ENCODE results near the gene DAP3.
A peak's percentile ranks its signal among the peaks of the same experiment; 100 is the strongest.
"Not testable (repeated sequence)": the region's sequence is repeated elsewhere in the genome, so short reads cannot be mapped to it uniquely, and the experiment has no call there.

DAP3 gene

GRCh38 chr1:155689081-155689607, at the start of gene DAP3:
Gene DAP3 (plus strand): TSS chr1:155689091. CDS start chr1:155709780, 20,689 bp downstream.
- not testable (repeated sequence) for ATAC-seq, H3K27me3 Mint-ChIP-seq, H3K9me3 Mint-ChIP-seq
- H3K27ac Mint-ChIP-seq = peak within 1 kb of the TSS; percentile 97
- H3K4me3 Mint-ChIP-seq = peak within 1 kb of the TSS; percentile 96
- H3K4me1 Mint-ChIP-seq = peaks cover 66% of the 10 kb centered on the region
- H3K36me3 Mint-ChIP-seq = peaks cover 33% of the 10 kb centered on the region

- H3K4me1 Mint-ChIP-seq = peaks cover 21% of the 10 kb centered on the region
- H3K27me3 Mint-ChIP-seq = no peaks in the 10 kb centered on the region
- ATAC-seq = no peak
- H3K36me3 Mint-ChIP-seq = no peaks in the 10 kb centered on the region
- H3K27ac Mint-ChIP-seq = no peak overlapping the region
- peaks cover 9% of the 10 kb centered on the region for H3K9me3 Mint-ChIP-seq
- H3K4me3 Mint-ChIP-seq = no peak overlapping the region
These were observed 48.5 kb upstream of the DAP3 start for GRCh38 chr1:155640367-155640766.

- not testable (repeated sequence) for H3K4me1 Mint-ChIP-seq, ATAC-seq, H3K9me3 Mint-ChIP-seq, H3K4me3 Mint-ChIP-seq, H3K27me3 Mint-ChIP-seq, H3K36me3 Mint-ChIP-seq, H3K27ac Mint-ChIP-seq
These were observed 46.2 kb upstream of the DAP3 start for GRCh38 chr1:155642559-155643180.

- Mint-ChIP-seq H3K9me3 (peaks cover 9% of the 10 kb centered on the region), H3K36me3 (no peaks in the 10 kb centered on the region), H3K27ac (no peak overlapping the region), H3K4me3 (no peak overlapping the region), H3K4me1 (peaks cover 10% of the 10 kb centered on the region), H3K27me3 (no peaks in the 10 kb centered on the region)
- ATAC-seq = no peak
These were observed 45.7 kb upstream of the DAP3 start for GRCh38 chr1:155643230-155643629.

- no peaks in the 10 kb centered on the region for H3K27me3 Mint-ChIP-seq
- peaks cover 23% of the 10 kb centered on the region for H3K4me1 Mint-ChIP-seq
- H3K4me3 Mint-ChIP-seq = no peak overlapping the region
- no peak overlapping the region for H3K27ac Mint-ChIP-seq
- ATAC-seq = no peak
- no peaks in the 10 kb centered on the region for H3K36me3 Mint-ChIP-seq
- H3K9me3 Mint-ChIP-seq = peaks cover 10% of the 10 kb centered on the region
These were observed 43.8 kb upstream of the DAP3 start for GRCh38 chr1:155645034-155645598.

- peaks cover 11% of the 10 kb centered on the region for H3K9me3 Mint-ChIP-seq
- H3K4me1 Mint-ChIP-seq = peaks cover 25% of the 10 kb centered on the region
- no peak overlapping the region for H3K4me3 Mint-ChIP-seq
- no peaks in the 10 kb centered on the region for H3K27me3 Mint-ChIP-seq
- no peak overlapping the region for H3K27ac Mint-ChIP-seq
- H3K36me3 Mint-ChIP-seq = no peaks in the 10 kb centered on the region
- ATAC-seq = no peak
These were observed 43.2 kb upstream of the DAP3 start for GRCh38 chr1:155645648-155646047.

GRCh38 chr1:155646307-155646706, 42.6 kb upstream of the DAP3 start:
- H3K27ac Mint-ChIP-seq = no peak overlapping the region
- ATAC-seq = no peak
- peaks cover 11% of the 10 kb centered on the region for H3K9me3 Mint-ChIP-seq
- H3K27me3 Mint-ChIP-seq = no peaks in the 10 kb centered on the region
- no peak overlapping the region for H3K4me3 Mint-ChIP-seq
- no peaks in the 10 kb centered on the region for H3K36me3 Mint-ChIP-seq
- H3K4me1 Mint-ChIP-seq = peaks cover 25% of the 10 kb centered on the region

GRCh38 chr1:155648207-155649147, 40.4 kb upstream of the DAP3 start:
- Mint-ChIP-seq H3K9me3 (peaks cover 2% of the 10 kb centered on the region), H3K27me3 (no peaks in the 10 kb centered on the region), H3K4me1 (peaks cover 25% of the 10 kb centered on the region), H3K4me3 (no peak overlapping the region), H3K36me3 (no peaks in the 10 kb centered on the region), H3K27ac (no peak overlapping the region)
- no peak for ATAC-seq

GRCh38 chr1:155649676-155650075, 39.2 kb upstream of the DAP3 start:
- Mint-ChIP-seq H3K9me3 (peaks cover 2% of the 10 kb centered on the region), H3K4me3 (no peak overlapping the region), H3K27ac (no peak overlapping the region), H3K27me3 (no peaks in the 10 kb centered on the region), H3K36me3 (no peaks in the 10 kb centered on the region), H3K4me1 (peaks cover 25% of the 10 kb centered on the region)
- ATAC-seq = no peak

- no peak for ATAC-seq
- Mint-ChIP-seq H3K9me3 (peaks cover 2% of the 10 kb centered on the region), H3K36me3 (no peaks in the 10 kb centered on the region), H3K4me3 (no peak overlapping the region), H3K27me3 (no peaks in the 10 kb centered on the region), H3K27ac (no peak overlapping the region), H3K4me1 (peaks cover 25% of the 10 kb centered on the region)
These were observed 38.6 kb upstream of the DAP3 start for GRCh38 chr1:155650231-155650757.

- H3K9me3 Mint-ChIP-seq = peaks cover 2% of the 10 kb centered on the region
- no peaks in the 10 kb centered on the region for H3K36me3 Mint-ChIP-seq
- no peak for ATAC-seq
- H3K27ac Mint-ChIP-seq = no peak overlapping the region
- peaks cover 16% of the 10 kb centered on the region for H3K4me1 Mint-ChIP-seq
- no peaks in the 10 kb centered on the region for H3K27me3 Mint-ChIP-seq
- no peak overlapping the region for H3K4me3 Mint-ChIP-seq
These were observed 36.8 kb upstream of the DAP3 start for GRCh38 chr1:155651861-155652661.

GRCh38 chr1:155652951-155653350, 35.9 kb upstream of the DAP3 start:
- Mint-ChIP-seq H3K27ac (no peak overlapping the region), H3K27me3 (no peaks in the 10 kb centered on the region), H3K4me1 (peaks cover 16% of the 10 kb centered on the region), H3K4me3 (no peak overlapping the region), H3K36me3 (peaks cover 6% of the 10 kb centered on the region), H3K9me3 (peaks cover 2% of the 10 kb centered on the region)
- no peak for ATAC-seq

- ATAC-seq = no peak
- Mint-ChIP-seq H3K9me3 (no peaks in the 10 kb centered on the region), H3K4me1 (no peaks in the 10 kb centered on the region), H3K27ac (no peak overlapping the region), H3K36me3 (peaks cover 48% of the 10 kb centered on the region), H3K4me3 (no peak overlapping the region), H3K27me3 (no peaks in the 10 kb centered on the region)
These were observed 31.4 kb upstream of the DAP3 start for GRCh38 chr1:155657463-155657862.

- H3K9me3 Mint-ChIP-seq, H3K27ac Mint-ChIP-seq, H3K4me3 Mint-ChIP-seq, H3K4me1 Mint-ChIP-seq, ATAC-seq, H3K27me3 Mint-ChIP-seq: not testable (repeated sequence)
- H3K36me3 Mint-ChIP-seq = peaks cover 71% of the 10 kb centered on the region
These were observed 27.7 kb upstream of the DAP3 start for GRCh38 chr1:155661239-155661638.

Measured in stimulated activated memory B cell treated with anti-CD40 and anti-IgM and Interleukin-4, amounts not matched to agents 10 μg/mL and 1 μg/mL and 100 μg/mL, for 72 hours (primary cell).